Thyroid gland (tissue), 4 donors: ENCODE measurements around the gene CDCA4. TPM values are rescaled to one million over a fixed set of nuclear protein-coding genes. Genes with fewer than 3 reads are reported as not detected.
"Not testable (repeated sequence)": the region's sequence is repeated elsewhere in the genome, so short reads cannot be mapped to it uniquely, and the experiment has no call there.

Source experiments
- DNase-seq, 2 donors: peaks; one replicate each; pipeline ENCODE4 v3.0.0-alpha.2; 2019
- H3K27ac ChIP-seq, 3 donors: fragments of 200-600 bp; sonication (generic); 1 replicate in 2 of 3; 2 replicates in 1 of 3; pipeline ENCODE4 v1.5.1; 2016 to 2019; ENCODE audit warnings: mild to moderate bottlenecking in 1 of 3, moderate library complexity in 1 of 3
- H3K27me3 ChIP-seq: fragments of 200-600 bp; sonication (generic); one replicate; pipeline ENCODE4 v1.5.1; 2019
- H3K36me3 ChIP-seq, 2 donors: fragments of 200-600 bp; sonication (generic); one replicate each; pipeline ENCODE4 v1.5.1; 2016 to 2019
- H3K4me1 ChIP-seq, 2 donors: fragments of 200-600 bp; sonication (generic); one replicate each; pipeline ENCODE4 v1.5.1; 2017 to 2019
- H3K4me3 ChIP-seq, 3 donors: fragments of 200-600 bp; sonication (generic); replicated peaks in 1 of 3; 1 replicate in 2 of 3; 2 replicates in 1 of 3; pipeline ENCODE4 v1.5.1; 2016; ENCODE audit warnings: mild to moderate bottlenecking in 1 of 3
- H3K9me3 ChIP-seq: fragments of 200-600 bp; sonication (generic); one replicate; pipeline ENCODE4 v1.5.1; 2017
- CTCF ChIP-seq, 6 experiments: fragments of 200-600 bp in 3 of 6; fragments of 450-650 bp in 3 of 6; sonication (generic) in 3 of 6; IDR thresholded peaks; one replicate each; pipeline ENCODE4 v1.5.1; 2016 to 2019; ENCODE audit warnings: antibody characterized with exemption in 6 of 6, mild to moderate bottlenecking in 2 of 6, inconsistent platforms in 1 of 6, moderate library complexity in 1 of 6
- POLR2A ChIP-seq, 2 donors: fragments of 450-650 bp; IDR thresholded peaks; one replicate each; pipeline ENCODE4 v1.6.1; 2017; ENCODE audit warnings: antibody characterized with exemption in 2 of 2, mild to moderate bottlenecking in 2 of 2, moderate library complexity in 1 of 2
- WGBS, 2 donors: methylation state at CpG; one replicate each; pipeline ENCODE4 v1.1.5; 2017; 5-methylcytosine and 5-hydroxymethylcytosine counted together
- intact Hi-C: fragments of 100-400 bp; cut with DNase I; formaldehyde crosslinking; loops from one replicate; pipeline ENCODE4 v1.15.1; 2023
- total RNA-seq, 4 donors: library from RNA; depleted of rRNA; stranded (reverse); fragments of >200 nt; gene quantifications; one replicate each; pipeline ENCODE4 v1.2.3, GENCODE V29; 2016

The CDCA4 gene
- total RNA-seq, 4 donors from 2014 or later, result 5.8 to 8.1 (median 7.3) TPM

- H3K27ac ChIP-seq, result no peak overlapping the region
- H3K9me3 ChIP-seq, result no peaks in the 10 kb centered on the region
- WGBS, 2 donors, result 53 to 66% methylated on average over 7 of the region's 7 CpGs
- TF ChIP-seq POLR2A (IDR thresholded peaks at IDR 0.05), result no peak
- TF ChIP-seq CTCF (IDR thresholded peaks at IDR 0.05), result no peak
- intact Hi-C loops, result loop anchor here (5.0 to 10.0 kb wide), 2 partner anchors 151 to 269 kb away; no protein-coding TSS in a partner anchor
- H3K36me3 ChIP-seq, result no peaks in the 10 kb centered on the region
- H3K4me1 ChIP-seq, result peaks cover 0 to 4% of the 10 kb centered on the region in 2 donors
- DNase-seq, result no peak
- no peaks in the 10 kb centered on the region for H3K27me3 ChIP-seq
- H3K4me3 ChIP-seq, result no peak overlapping the region
Measured at GRCh38 chr14:105043641-105044040, 22.8 kb upstream of the CDCA4 start.

GRCh38 chr14:105042813-105043212 lies 21.9 kb upstream of the CDCA4 start:
- Histone ChIP-seq H3K36me3 (no peaks in the 10 kb centered on the region), H3K27ac (no peak overlapping the region), H3K9me3 (no peaks in the 10 kb centered on the region), H3K27me3 (no peaks in the 10 kb centered on the region), H3K4me1 (peaks cover 0 to 4% of the 10 kb centered on the region in 2 donors), H3K4me3 (no peak overlapping the region)
- TF ChIP-seq POLR2A (IDR thresholded peaks at IDR 0.05) (no peak), CTCF (IDR thresholded peaks at IDR 0.05) (no peak)
- no peak for DNase-seq
- 84 to 87% methylated on average over 11 to 17 of the region's 17 CpGs for WGBS, 2 donors
- intact Hi-C loops, result loop anchor here (5.0 to 10.0 kb wide), 2 partner anchors 151 to 268 kb away; no protein-coding TSS in a partner anchor

- Histone ChIP-seq H3K27me3 (no peaks in the 10 kb centered on the region), H3K4me1 (peaks cover 0 to 4% of the 10 kb centered on the region in 2 donors), H3K4me3 (no peak overlapping the region), H3K27ac (no peak overlapping the region), H3K36me3 (no peaks in the 10 kb centered on the region), H3K9me3 (no peaks in the 10 kb centered on the region)
- 81 to 84% methylated on average over 28 of the region's 28 CpGs for WGBS, 2 donors
- DNase-seq, result no peak
- intact Hi-C loops, result loop anchor here (5.0 to 10.0 kb wide), 2 partner anchors 150 to 267 kb away; no protein-coding TSS in a partner anchor
- TF ChIP-seq CTCF (IDR thresholded peaks at IDR 0.05) (no peak), POLR2A (IDR thresholded peaks at IDR 0.05) (no peak)
Measured at GRCh38 chr14:105041841-105042765, 21.2 kb upstream of the CDCA4 start.

- WGBS, 2 donors, result 76 to 83% methylated on average over 14 of the region's 14 CpGs
- H3K4me1 ChIP-seq, result no peaks in the 10 kb centered on the region
Measured at GRCh38 chr14:105039458-105040205, 18.7 kb upstream of the CDCA4 start.

GRCh38 chr14:105035616-105036015 lies 14.7 kb upstream of the CDCA4 start:
- WGBS, 2 donors, result 92 to 93% methylated on average over 2 of the region's 2 CpGs
- DNase-seq, intact Hi-C loops, H3K9me3 ChIP-seq, H3K4me1 ChIP-seq, H3K27me3 ChIP-seq, H3K36me3 ChIP-seq, H3K4me3 ChIP-seq, H3K27ac ChIP-seq: not testable (repeated sequence)

More at GRCh38 chr14:105039458-105040205, 18.7 kb upstream of the CDCA4 start:
- Histone ChIP-seq H3K9me3 (no peaks in the 10 kb centered on the region), H3K4me3 (no peak overlapping the region), H3K27ac (no peak overlapping the region), H3K27me3 (no peaks in the 10 kb centered on the region), H3K36me3 (no peaks in the 10 kb centered on the region)
- intact Hi-C loops, result loop anchor here (5.0 to 10.0 kb wide), 2 partner anchors 147 to 265 kb away; no protein-coding TSS in a partner anchor
- DNase-seq, result no peak
- TF ChIP-seq CTCF (IDR thresholded peaks at IDR 0.05), result no peak
- no peak for TF ChIP-seq POLR2A (IDR thresholded peaks at IDR 0.05)
